Measurements from ENCODE around the gene GSTA2.
"Not testable (repeated sequence)": the region's sequence is repeated elsewhere in the genome, so short reads cannot be mapped to it uniquely, and the experiment has no call there.

- not testable (repeated sequence) for TF ChIP-seq CTCF (IDR thresholded peaks at IDR 0.05; ENCODE audit: poor library complexity); EZH2phosphoT487 (IDR thresholded peaks at IDR 0.05; ENCODE audit: low read depth, severe bottlenecking, unreplicated experiment); EZH2 (IDR thresholded peaks at IDR 0.05; ENCODE audit: borderline replicate concordance)
These were observed 5.5 kb downstream of the GSTA2 start for GRCh38 chr6:52757651-52758338.

Data from hepatocyte (in vitro differentiated cells).